MM.1S (cell line): ENCODE data around the gene IGSF9B.

Experiments used
- DNase-seq: peaks from one replicate; pipeline ENCODE4 v3.0.0-alpha.2; 2015
- H2AFZ ChIP-seq: fragments of 300-600 bp; sonication (generic); 2 replicates; pipeline ENCODE4 v1.6.0; 2016; ENCODE audit warnings: antibody characterized with exemption, low read length
- H3F3A ChIP-seq: fragments of 300-600 bp; sonication (generic); 2 replicates; pipeline ENCODE4 v1.6.1; 2016; ENCODE audit warnings: mild to moderate bottlenecking, antibody characterized with exemption, low read length, moderate library complexity, mixed read lengths; ENCODE audit not compliant: insufficient read depth
- H3K27ac ChIP-seq: fragments of 300-600 bp; sonication (generic); 2 replicates; pipeline ENCODE4 v1.5.1; 2016; ENCODE audit warnings: mild to moderate bottlenecking, low read length
- H3K27me3 ChIP-seq: fragments of 300-600 bp; sonication (generic); replicated peaks from 2 replicates; pipeline ENCODE4 v1.6.0; 2016; ENCODE audit warnings: low read length; ENCODE audit not compliant: insufficient read depth
- H3K36me3 ChIP-seq: fragments of 300-600 bp; sonication (generic); replicated peaks from 2 replicates; pipeline ENCODE4 v1.6.1; 2016; ENCODE audit warnings: mild to moderate bottlenecking, low read length, mixed read lengths; ENCODE audit not compliant: insufficient read depth
- H3K4me1 ChIP-seq: fragments of 300-600 bp; sonication (generic); 2 replicates; pipeline ENCODE4 v1.6.1; 2016; ENCODE audit warnings: low read length, mixed read lengths
- H3K4me2 ChIP-seq: fragments of 300-600 bp; sonication (generic); 2 replicates; pipeline ENCODE4 v1.6.0; 2016; ENCODE audit warnings: low read depth, low read length
- H3K4me3 ChIP-seq: fragments of 300-600 bp; sonication (generic); 2 replicates; pipeline ENCODE4 v1.5.1; 2016; ENCODE audit warnings: low read length, mixed read lengths
- H3K79me2 ChIP-seq: fragments of 300-600 bp; sonication (generic); 2 replicates; pipeline ENCODE4 v1.6.1; 2016; ENCODE audit warnings: mixed run types, low read length, mixed read lengths
- H3K9ac ChIP-seq: fragments of 300-600 bp; sonication (generic); 2 replicates; pipeline ENCODE4 v1.6.1; 2016; ENCODE audit warnings: low read length, mixed read lengths
- H3K9me2 ChIP-seq: fragments of 300-600 bp; sonication (generic); replicated peaks from 2 replicates; pipeline ENCODE4 v1.6.1; 2016; ENCODE audit warnings: mild to moderate bottlenecking, low read length, mixed read lengths; ENCODE audit not compliant: insufficient read depth
- H3K9me3 ChIP-seq: fragments of 300-600 bp; sonication (generic); replicated peaks from 2 replicates; pipeline ENCODE4 v1.6.1; 2016; ENCODE audit warnings: mild to moderate bottlenecking, low read length, mixed read lengths; ENCODE audit not compliant: insufficient read depth
- H4K20me1 ChIP-seq: fragments of 300-600 bp; sonication (generic); 2 replicates; pipeline ENCODE4 v1.6.1; 2016; ENCODE audit warnings: mild to moderate bottlenecking, low read length, moderate library complexity, mixed read lengths; ENCODE audit not compliant: insufficient read depth
- CTCF ChIP-seq: fragments of 300-600 bp; sonication (generic); IDR thresholded peaks from 2 replicates; pipeline ENCODE4 v1.5.1; 2016; ENCODE audit warnings: antibody characterized with exemption, low read length, mixed read lengths
- EZH2 ChIP-seq: fragments of 300-600 bp; sonication (generic); optimal IDR thresholded peaks from 2 replicates; pipeline ENCODE3; 2017; ENCODE audit warnings: low read depth, mild to moderate bottlenecking, antibody characterized with exemption, low read length, mixed read lengths
- EZH2phosphoT487 ChIP-seq: fragments of 300-600 bp; sonication (generic); IDR thresholded peaks from 2 replicates; pipeline ENCODE4 v1.6.1; 2018; ENCODE audit warnings: antibody characterized with exemption, low read length

IGSF9B gene

GRCh38 chr11:133961890-133962289 is 5.1 kb upstream of the IGSF9B start:
- H3K36me3 ChIP-seq: no peaks in the 10 kb centered on the region
- no peak overlapping the region for H3K4me3 ChIP-seq
- H2AFZ ChIP-seq: no peak overlapping the region
- H3F3A ChIP-seq: no peaks in the 10 kb centered on the region
- no peaks in the 10 kb centered on the region for H3K27me3 ChIP-seq
- DNase-seq: no peak
- no peaks in the 10 kb centered on the region for H3K9me2 ChIP-seq
- no peak overlapping the region for H3K4me2 ChIP-seq
- no peak overlapping the region for H3K9ac ChIP-seq
- H3K79me2 ChIP-seq: no peaks in the 10 kb centered on the region
- no peaks in the 10 kb centered on the region for H4K20me1 ChIP-seq
- H3K4me1 ChIP-seq: no peaks in the 10 kb centered on the region
- no peak overlapping the region for H3K27ac ChIP-seq
- TF ChIP-seq EZH2phosphoT487 (no peak), CTCF (no peak), EZH2 (no peak)
- H3K9me3 ChIP-seq: no peaks in the 10 kb centered on the region

DNA sequence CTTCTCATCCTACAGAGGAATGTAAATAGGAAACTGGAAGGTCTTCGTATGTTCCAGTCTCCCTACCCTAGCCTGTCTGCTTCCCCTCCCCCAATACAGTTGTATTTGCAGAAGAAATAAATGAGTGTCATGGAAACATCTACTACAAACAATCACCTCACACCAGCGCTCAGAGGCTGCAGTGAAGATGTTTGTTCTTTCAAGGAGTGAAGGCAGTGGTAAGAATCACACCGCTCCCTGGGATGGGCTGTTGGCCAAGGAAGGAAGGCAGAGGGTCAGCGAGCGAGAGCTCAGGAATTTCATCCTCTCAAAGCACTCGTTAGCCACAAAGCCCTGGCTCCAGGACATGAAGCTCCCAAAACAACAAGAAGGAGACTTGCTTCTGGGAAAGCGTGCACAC is 1.1 kb upstream of the IGSF9B start:
- Histone ChIP-seq H3F3A (no peaks in the 10 kb centered on the region), H3K9me2 (no peaks in the 10 kb centered on the region), H3K27me3 (no peaks in the 10 kb centered on the region), H3K79me2 (no peaks in the 10 kb centered on the region), H3K4me2 (no peak overlapping the region), H2AFZ (no peak overlapping the region), H3K4me1 (no peaks in the 10 kb centered on the region), H3K4me3 (no peak overlapping the region), H3K9ac (no peak overlapping the region), H4K20me1 (no peaks in the 10 kb centered on the region), H3K27ac (no peak overlapping the region), H3K9me3 (no peaks in the 10 kb centered on the region), H3K36me3 (no peaks in the 10 kb centered on the region)
- no peak for DNase-seq
- no peak for TF ChIP-seq CTCF
- no peak for TF ChIP-seq EZH2phosphoT487
- no peak for TF ChIP-seq EZH2

DNA sequence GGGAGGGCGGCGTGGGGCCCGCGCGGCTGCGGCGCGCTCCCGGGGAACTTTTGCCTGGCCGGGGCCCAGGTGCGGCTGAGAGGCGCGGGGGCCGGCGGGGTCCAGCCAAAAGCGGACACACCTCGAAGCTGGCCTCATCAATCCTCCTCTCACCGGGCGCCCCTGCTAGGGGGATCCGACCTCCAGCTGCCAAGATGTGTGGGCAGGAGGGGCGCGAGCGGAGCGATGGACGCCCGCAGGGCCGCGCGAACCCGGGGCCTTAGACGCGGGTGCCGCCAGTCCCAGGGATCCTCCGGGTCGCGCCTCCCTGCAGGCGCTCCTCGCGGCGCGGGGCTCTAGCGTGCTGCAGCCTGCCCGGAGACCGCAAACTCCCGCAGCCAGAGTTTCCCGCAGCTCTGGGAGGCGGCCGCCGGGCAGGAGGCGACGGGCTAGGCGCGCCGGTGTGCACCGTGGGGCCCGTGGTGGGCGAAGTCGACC is 785 bp downstream of the IGSF9B start:
- H3K9me2 ChIP-seq: no peaks in the 10 kb centered on the region
- no peaks in the 10 kb centered on the region for H3K79me2 ChIP-seq
- no peak overlapping the region for H3K9ac ChIP-seq
- no peak for DNase-seq
- H3K9me3 ChIP-seq: no peaks in the 10 kb centered on the region
- H3K4me2 ChIP-seq: no peak overlapping the region
- H3K27ac ChIP-seq: no peak overlapping the region
- no peaks in the 10 kb centered on the region for H4K20me1 ChIP-seq
- H3K36me3 ChIP-seq: no peaks in the 10 kb centered on the region
- no peaks in the 10 kb centered on the region for H3K27me3 ChIP-seq
- no peaks in the 10 kb centered on the region for H3K4me1 ChIP-seq
- TF ChIP-seq EZH2phosphoT487 (no peak), EZH2 (no peak), CTCF (no peak)
- H3F3A ChIP-seq: no peaks in the 10 kb centered on the region
- no peak overlapping the region for H3K4me3 ChIP-seq
- no peak overlapping the region for H2AFZ ChIP-seq
